HG03457 (cell line): ENCODE data around the gene BLOC1S2.
"Not testable (repeated sequence)": the region's sequence is repeated elsewhere in the genome, so short reads cannot be mapped to it uniquely, and the experiment has no call there.

Experiments used
- ATAC-seq: cut with Tn5 transposase; IDR thresholded peaks from one replicate; pipeline ENCODE4 v1.9.1; 2021; ENCODE audit warnings: moderate number of reproducible peaks; ENCODE audit not compliant: unreplicated experiment

The BLOC1S2 gene

GRCh38 chr10:100286051-100287033 is at the start of gene BLOC1S2:
TSS of gene BLOC1S2 (minus strand) at chr10:100286680. CDS start at chr10:100286659, 21 bp downstream.
- ATAC-seq: peak; percentile 83

GRCh38 chr10:100334762-100335161 is 48.3 kb upstream of the BLOC1S2 start:
- no peak for ATAC-seq

- no peak for ATAC-seq
Measured at GRCh38 chr10:100333661-100334440, 47.4 kb upstream of the BLOC1S2 start.

- ATAC-seq: no peak
Measured at GRCh38 chr10:100333106-100333505, 46.6 kb upstream of the BLOC1S2 start.

- no peak for ATAC-seq
Measured at GRCh38 chr10:100330079-100330478, 43.6 kb upstream of the BLOC1S2 start, which contains the start of gene PKD2L1. TSS of gene PKD2L1 (minus strand) at chr10:100330228. CDS start at chr10:100330103, 125 bp downstream.

GRCh38 chr10:100328198-100328597 is 41.7 kb upstream of the BLOC1S2 start:
- ATAC-seq: no peak

GRCh38 chr10:100327718-100328009 is 41.2 kb upstream of the BLOC1S2 start:
- ATAC-seq: no peak

- ATAC-seq: peak; percentile 94
Measured at GRCh38 chr10:100327007-100327717, 40.7 kb upstream of the BLOC1S2 start.

GRCh38 chr10:100325158-100325557 is 38.7 kb upstream of the BLOC1S2 start:
- ATAC-seq: no peak

- no peak for ATAC-seq
Measured at GRCh38 chr10:100319707-100320402, 33.4 kb upstream of the BLOC1S2 start.

- ATAC-seq: no peak
Measured at GRCh38 chr10:100318207-100318606, 31.7 kb upstream of the BLOC1S2 start.

- no peak for ATAC-seq
Measured at GRCh38 chr10:100315615-100316014, 29.1 kb upstream of the BLOC1S2 start.

- ATAC-seq: no peak
Measured at GRCh38 chr10:100311298-100311697, 24.8 kb upstream of the BLOC1S2 start.

- no peak for ATAC-seq
Measured at GRCh38 chr10:100307684-100308083, 21.2 kb upstream of the BLOC1S2 start.

GRCh38 chr10:100306861-100307260 is 20.4 kb upstream of the BLOC1S2 start:
- ATAC-seq: no peak

GRCh38 chr10:100304414-100304813 is 17.9 kb upstream of the BLOC1S2 start:
- ATAC-seq: no peak

GRCh38 chr10:100303724-100304319 is 17.3 kb upstream of the BLOC1S2 start:
- no peak for ATAC-seq

GRCh38 chr10:100301123-100301522 is 14.6 kb upstream of the BLOC1S2 start:
- not testable (repeated sequence) for ATAC-seq

GRCh38 chr10:100297242-100297641 is 10.8 kb upstream of the BLOC1S2 start:
- ATAC-seq: no peak

- no peak for ATAC-seq
Measured at GRCh38 chr10:100293066-100293465, 6.6 kb upstream of the BLOC1S2 start.
